ENCODE results near the gene CCNL1.

The CCNL1 gene

GRCh38 chr3:157154563-157155330, 5.2 kb downstream of the CCNL1 start:
- TF ChIP-seq GATA2 (IDR thresholded peaks at IDR 0.05; ENCODE audit: low read depth, low read length) (no peak), GATA3 (IDR thresholded peaks at IDR 0.05; ENCODE audit: low read depth, low read length) (no peak)

- no peak for TF ChIP-seq GATA2 (IDR thresholded peaks at IDR 0.05; ENCODE audit: low read depth, low read length)
- TF ChIP-seq GATA3 (IDR thresholded peaks at IDR 0.05; ENCODE audit: low read depth, low read length): no peak
These were observed 7.0 kb downstream of the CCNL1 start for GRCh38 chr3:157152930-157153329.

GRCh38 chr3:157152438-157152837, 7.5 kb downstream of the CCNL1 start:
- TF ChIP-seq GATA2 (IDR thresholded peaks at IDR 0.05; ENCODE audit: low read depth, low read length) (no peak), GATA3 (IDR thresholded peaks at IDR 0.05; ENCODE audit: low read depth, low read length) (no peak)

- TF ChIP-seq GATA2 (IDR thresholded peaks at IDR 0.05; ENCODE audit: low read depth, low read length) (no peak), GATA3 (IDR thresholded peaks at IDR 0.05; ENCODE audit: low read depth, low read length) (no peak)
These were observed 8.3 kb downstream of the CCNL1 start for GRCh38 chr3:157151627-157152026.

GRCh38 chr3:157151151-157151550, 8.8 kb downstream of the CCNL1 start:
- no peak for TF ChIP-seq GATA3 (IDR thresholded peaks at IDR 0.05; ENCODE audit: low read depth, low read length)

GRCh38 chr3:157149136-157149696, 10.7 kb downstream of the CCNL1 start:
- TF ChIP-seq GATA3 (IDR thresholded peaks at IDR 0.05; ENCODE audit: low read depth, low read length) (no peak), GATA2 (IDR thresholded peaks at IDR 0.05; ENCODE audit: low read depth, low read length) (no peak)

- TF ChIP-seq GATA2 (IDR thresholded peaks at IDR 0.05; ENCODE audit: low read depth, low read length) (no peak), GATA3 (IDR thresholded peaks at IDR 0.05; ENCODE audit: low read depth, low read length) (no peak)
These were observed 11.6 kb downstream of the CCNL1 start for GRCh38 chr3:157148196-157148889.

GRCh38 chr3:157147099-157147803, 12.7 kb downstream of the CCNL1 start:
- TF ChIP-seq GATA2 (IDR thresholded peaks at IDR 0.05; ENCODE audit: low read depth, low read length) (no peak), GATA3 (IDR thresholded peaks at IDR 0.05; ENCODE audit: low read depth, low read length) (no peak)

- TF ChIP-seq GATA2 (IDR thresholded peaks at IDR 0.05; ENCODE audit: low read depth, low read length) (no peak), GATA3 (IDR thresholded peaks at IDR 0.05; ENCODE audit: low read depth, low read length) (no peak)
These were observed 14.2 kb downstream of the CCNL1 start for GRCh38 chr3:157145606-157146322.

- TF ChIP-seq GATA2 (IDR thresholded peaks at IDR 0.05; ENCODE audit: low read depth, low read length) (no peak), GATA3 (IDR thresholded peaks at IDR 0.05; ENCODE audit: low read depth, low read length) (no peak)
These were observed 17.6 kb downstream of the CCNL1 start for GRCh38 chr3:157142315-157142714.

- TF ChIP-seq GATA3 (IDR thresholded peaks at IDR 0.05; ENCODE audit: low read depth, low read length): no peak
- no peak for TF ChIP-seq GATA2 (IDR thresholded peaks at IDR 0.05; ENCODE audit: low read depth, low read length)
These were observed 19.9 kb downstream of the CCNL1 start for GRCh38 chr3:157139938-157140534.

GRCh38 chr3:157136647-157137387, 23.1 kb downstream of the CCNL1 start:
- TF ChIP-seq GATA3 (IDR thresholded peaks at IDR 0.05; ENCODE audit: low read depth, low read length) (no peak), GATA2 (IDR thresholded peaks at IDR 0.05; ENCODE audit: low read depth, low read length) (no peak)

Data from SH-SY5Y (cell line).